HG03159 (cell line): Measurements from ENCODE around the gene PLA1A.

Experiments
- ATAC-seq: cut with Tn5 transposase; IDR thresholded peaks from one replicate; pipeline ENCODE4 v1.9.1; 2021; ENCODE audit warnings: mild to moderate bottlenecking, moderate library complexity; ENCODE audit not compliant: unreplicated experiment

PLA1A gene

DNA sequence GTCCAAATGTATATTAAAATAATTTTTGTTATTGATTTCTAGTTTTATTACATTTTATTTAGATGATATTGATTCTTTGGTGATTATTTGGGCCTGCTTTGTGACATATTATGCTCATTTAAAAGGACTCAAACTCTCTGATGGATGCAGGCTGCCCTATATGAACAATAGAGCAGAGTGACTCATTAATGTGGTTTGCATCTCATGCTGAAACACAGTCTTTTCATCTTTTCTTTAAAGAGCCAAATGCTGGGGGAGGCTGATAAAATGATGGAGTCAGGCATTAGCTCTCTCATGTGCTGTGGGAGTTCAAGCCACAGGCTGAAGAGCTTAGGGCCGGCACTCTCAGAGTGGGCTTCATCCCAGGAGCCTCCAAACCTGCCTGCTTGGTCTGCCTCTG is 7.2 kb downstream of the PLA1A start:
- no peak for ATAC-seq

GRCh38 chr3:119608405-119609000 is 10.8 kb downstream of the PLA1A start:
- no peak for ATAC-seq

- ATAC-seq = no peak
These were observed 11.6 kb downstream of the PLA1A start for GRCh38 chr3:119609301-119609700.

GRCh38 chr3:119611664-119612063 is 14.0 kb downstream of the PLA1A start:
- ATAC-seq = no peak

GRCh38 chr3:119613201-119613600 is 15.5 kb downstream of the PLA1A start:
- no peak for ATAC-seq

DNA sequence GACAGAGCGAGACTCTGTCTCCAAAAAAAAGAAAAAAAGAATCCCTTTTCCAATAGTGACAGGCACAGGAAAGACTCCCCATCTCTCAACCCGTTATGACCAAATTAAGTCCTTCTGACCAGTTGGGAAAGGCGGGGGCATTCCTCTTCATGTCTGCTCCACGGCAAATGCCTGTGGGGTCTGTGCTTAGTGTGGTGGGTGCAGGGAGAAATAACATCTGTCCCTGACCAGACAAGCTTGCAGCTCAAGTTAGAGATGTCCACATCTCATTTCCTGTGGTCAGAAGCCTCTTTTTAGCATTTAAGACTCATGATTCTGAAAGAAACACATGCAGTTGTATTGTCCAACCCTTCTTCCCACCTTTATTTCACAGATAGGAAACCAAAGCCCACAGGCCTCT is 16.2 kb downstream of the PLA1A start:
- no peak for ATAC-seq

DNA sequence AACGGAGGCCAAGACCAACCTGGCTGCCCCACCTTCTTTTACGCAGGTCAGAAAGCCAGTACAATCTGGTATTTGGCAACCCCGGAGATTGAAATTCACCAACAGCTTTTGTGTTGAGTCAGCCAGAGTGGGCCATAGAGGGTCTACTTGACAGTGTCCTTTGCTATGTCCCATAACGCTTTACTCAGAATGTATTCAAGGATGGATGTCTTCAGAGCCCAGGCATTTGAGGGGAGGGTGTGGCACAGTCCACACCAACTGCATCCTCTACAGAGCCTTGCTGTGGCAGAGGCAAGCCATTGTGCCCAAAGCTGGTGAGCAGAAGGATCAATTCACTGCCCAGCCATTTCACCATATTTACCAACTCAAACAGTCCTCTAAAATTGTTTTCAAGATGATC is 18.4 kb downstream of the PLA1A start:
- no peak for ATAC-seq

DNA sequence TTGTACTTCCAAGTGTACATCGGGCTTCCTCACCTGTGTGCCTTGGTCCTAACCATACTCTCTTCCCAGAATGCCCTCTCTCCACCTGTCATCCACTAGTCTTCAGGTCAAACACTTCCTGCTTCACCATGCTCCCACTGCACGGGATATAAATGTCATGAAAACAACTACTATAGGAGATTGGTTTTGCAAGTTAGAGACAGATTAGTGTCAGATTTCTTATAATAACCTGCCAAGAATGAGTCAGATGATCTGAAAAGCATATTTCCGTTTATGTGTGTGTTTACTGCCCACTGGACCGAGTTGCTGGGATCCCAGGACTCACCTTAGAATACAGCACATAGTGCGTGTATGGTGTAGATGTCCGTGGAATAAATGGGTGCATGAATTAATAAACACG is 21.4 kb downstream of the PLA1A start:
- ATAC-seq = no peak

- no peak for ATAC-seq
These were observed 23.2 kb downstream of the PLA1A start for GRCh38 chr3:119620899-119621298.

- no peak for ATAC-seq
These were observed 26.5 kb downstream of the PLA1A start for GRCh38 chr3:119624002-119624720.

DNA sequence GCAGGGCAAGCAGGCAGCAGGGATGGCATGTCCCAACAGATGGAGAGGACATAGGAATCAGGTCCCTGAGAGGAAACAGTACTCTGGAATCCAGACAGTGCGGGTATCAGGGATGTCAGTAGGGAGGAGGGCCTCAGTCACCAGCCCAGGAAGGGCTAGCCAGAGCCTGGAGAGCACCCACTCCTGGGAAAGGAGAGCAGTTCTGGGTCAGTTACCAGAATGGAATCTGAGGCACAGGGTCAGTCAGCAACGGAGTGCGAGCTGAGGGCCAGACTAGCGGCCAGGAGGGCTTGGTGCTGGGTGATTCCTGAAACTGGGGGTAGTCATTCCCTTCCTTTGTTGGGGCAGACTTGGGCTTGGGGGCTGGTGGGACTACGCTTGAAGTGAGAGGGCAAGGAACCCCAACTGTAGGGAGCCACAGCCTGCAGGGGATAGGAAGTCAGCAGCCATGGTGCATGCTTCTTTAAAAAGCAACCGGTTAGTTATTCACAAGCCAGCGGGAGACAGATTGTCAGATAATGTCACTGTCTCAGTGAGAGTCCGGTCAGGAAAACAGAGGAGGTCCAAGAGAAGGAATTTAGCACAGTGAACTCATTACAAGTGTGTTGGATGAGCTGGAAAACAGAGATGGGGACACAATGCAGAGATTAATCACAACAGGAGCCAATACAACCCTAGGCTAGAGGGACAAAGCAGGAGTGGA is 27.9 kb downstream of the PLA1A start:
- ATAC-seq = no peak

DNA sequence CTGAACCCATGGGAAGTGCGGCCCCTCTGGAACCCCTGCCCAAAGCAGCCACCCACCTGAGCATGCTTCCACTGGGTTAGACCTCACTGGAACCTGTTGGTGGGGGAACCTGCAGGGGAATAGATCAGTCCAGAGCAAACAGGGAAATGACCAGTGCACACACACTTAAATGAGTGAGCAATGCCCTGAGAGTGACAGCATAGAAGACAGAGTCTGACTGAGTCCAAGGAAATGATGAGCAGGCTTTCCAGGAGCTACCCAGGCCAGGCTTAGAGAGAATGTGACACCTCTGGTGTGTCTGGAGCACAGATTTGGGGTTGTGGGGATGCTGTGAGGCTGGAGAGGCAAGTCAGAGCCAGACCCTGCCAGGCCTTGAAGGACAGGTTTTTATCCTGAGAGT is 28.5 kb downstream of the PLA1A start:
- ATAC-seq = no peak

DNA sequence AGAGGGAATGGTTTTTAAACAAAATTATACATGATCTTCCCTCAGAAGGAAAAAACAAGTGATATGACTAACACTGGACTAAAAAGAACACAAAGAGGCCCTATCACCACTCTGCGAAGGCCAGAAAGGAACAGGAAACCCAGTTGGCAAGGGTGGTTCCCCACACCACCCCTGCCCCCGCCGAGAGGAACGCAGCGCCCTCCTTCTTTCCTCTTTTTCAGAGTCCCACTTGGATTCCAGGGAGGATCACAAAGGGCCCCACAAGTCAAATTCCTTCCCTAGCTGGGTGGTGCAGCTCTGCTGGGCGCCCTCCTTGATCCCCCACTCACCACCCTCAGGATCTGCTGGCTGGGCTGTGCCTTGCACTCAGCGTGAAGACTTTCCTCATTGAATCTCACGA is 29.8 kb downstream of the PLA1A start:
- ATAC-seq = no peak

DNA sequence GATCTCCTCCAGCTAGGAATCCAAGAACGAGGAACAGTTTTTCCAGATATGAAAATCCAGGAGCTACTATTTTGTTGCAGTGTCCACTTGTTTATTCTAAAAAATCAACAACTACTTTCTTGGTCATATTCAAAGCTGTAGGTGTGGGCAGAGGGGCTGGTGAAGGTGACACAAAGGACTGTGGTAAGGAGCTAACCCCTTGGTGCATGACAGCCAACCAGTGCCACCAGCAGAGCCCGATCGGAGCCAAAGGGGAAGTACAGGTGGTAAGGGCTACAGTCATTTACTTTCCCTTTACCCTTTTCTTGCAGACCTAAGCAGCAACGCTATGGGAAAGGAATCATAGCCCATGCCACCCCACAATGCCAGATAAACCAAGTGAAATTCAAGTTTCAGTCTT is 30.7 kb downstream of the PLA1A start:
- ATAC-seq = peak; percentile 61

DNA sequence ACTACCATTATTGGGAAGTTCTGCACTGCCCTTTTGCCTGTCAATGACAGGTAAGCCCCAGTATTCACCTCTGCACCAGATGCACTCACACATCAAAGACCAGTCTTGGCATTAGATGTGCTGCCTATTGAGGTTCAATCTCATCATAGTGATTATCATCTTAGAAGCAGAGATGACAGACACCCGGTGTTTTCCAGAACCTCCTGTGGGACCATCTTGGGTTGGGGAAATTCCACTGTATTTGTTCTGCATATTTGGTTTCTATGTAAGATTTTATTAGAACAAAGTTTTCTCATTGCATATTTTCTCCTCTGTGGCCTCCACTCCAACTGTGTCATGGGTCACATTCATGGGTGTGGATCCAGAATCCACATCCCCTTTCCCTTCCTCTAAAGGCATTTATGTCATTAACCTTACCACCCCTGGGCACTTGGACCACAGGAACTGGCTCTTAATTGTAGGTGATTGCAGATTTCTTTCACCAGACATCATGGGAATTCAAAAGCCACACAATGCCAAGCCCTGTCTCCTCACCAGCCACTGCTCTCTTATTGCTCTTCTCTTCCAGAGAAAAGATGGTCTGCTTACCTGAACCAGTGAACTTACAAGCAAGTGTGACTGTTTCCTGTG is 31.2 kb downstream of the PLA1A start:
- ATAC-seq = peak; percentile 37

DNA sequence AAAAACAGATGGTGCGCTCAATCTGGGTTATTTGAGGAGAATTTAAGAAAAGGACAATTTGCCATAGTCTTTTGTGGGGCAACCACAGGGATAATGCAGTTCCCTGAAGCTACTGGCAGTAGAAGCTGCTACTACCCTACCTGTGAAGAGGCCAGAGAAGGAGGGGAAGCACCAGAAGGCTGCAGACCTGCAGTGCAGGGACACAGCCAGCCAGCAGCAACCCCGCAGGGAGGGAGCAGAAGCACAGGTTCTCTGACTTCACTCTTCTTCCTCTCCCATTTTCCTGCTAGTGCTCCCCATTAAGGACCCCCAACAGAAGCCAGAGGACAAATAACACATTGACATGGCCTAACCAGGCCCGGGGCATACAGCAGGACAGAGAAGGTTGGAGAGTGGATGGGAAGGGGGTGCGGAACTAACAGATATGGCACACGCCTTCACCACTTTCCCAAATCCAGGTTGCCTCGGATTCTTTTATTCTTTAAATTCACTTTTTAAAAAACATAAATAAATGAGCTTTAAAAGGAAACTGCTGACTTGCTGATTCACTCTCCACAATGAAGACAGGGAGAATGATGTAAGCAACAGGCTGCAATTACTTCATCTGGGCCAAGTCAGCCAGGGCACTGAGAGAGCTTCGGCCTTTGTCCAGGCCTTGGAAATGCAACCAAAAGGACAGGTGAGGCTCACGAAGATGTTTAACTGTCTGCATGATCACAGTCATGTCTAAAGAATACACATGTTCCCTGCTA is 32.6 kb downstream of the PLA1A start:
- no peak for ATAC-seq

GRCh38 chr3:119630880-119631329 is 33.2 kb downstream of the PLA1A start:
- ATAC-seq = no peak

GRCh38 chr3:119631516-119631915 is 33.8 kb downstream of the PLA1A start:
- no peak for ATAC-seq

- ATAC-seq = no peak
These were observed 34.5 kb downstream of the PLA1A start for GRCh38 chr3:119632216-119632615.

DNA sequence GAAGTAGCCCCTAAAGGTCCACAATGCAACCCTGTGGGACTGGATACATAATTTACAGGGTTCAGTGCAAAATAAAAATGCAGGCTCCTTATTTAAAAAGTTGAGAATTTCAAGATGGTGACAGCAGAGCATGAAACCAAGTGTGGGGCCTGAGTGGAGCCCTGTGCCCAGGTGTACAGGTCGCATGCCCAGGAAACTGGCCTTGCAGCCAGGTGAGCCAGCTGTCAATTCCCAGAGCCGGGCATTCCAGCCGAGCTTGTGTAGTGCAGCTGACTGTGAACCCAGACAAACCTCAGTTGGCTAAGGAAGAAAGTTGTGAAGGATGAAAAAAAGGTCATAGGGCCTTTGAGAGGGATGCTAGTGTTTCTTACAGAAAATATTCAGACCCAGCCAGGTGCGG is 35.1 kb downstream of the PLA1A start:
- no peak for ATAC-seq

DNA sequence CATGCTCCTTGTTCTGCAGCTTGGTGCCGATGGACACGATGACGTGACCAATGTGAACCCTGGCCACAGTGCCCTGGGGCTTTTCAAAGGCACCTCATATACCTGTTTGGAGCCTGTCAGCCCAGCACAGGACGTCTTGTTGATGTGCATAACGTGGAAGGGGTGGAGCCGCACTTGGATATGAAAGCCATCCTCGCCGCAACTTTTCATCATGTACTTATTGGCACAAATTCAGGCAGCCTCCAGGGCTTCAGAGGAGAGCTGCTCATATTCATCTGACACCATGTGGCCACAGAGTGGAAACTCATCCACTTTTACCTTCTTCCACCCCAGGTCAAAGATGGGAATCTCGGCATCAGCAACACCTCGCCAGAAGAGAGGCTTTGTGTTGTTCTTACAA is 38.0 kb downstream of the PLA1A start:
- no peak for ATAC-seq
